NCI-H748 (cell line): ENCODE results near the gene DOCK10.
A peak's percentile ranks its signal among the peaks of the same experiment; 100 is the strongest.

ENCODE experiments used
- DNase-seq: peaks from one replicate; lab custom pipeline; 2025; ENCODE audit not compliant: unreplicated experiment; lab: John Stamatoyannopoulos, UW

DOCK10 gene

GRCh38 chr2:224885291-224885690 is 157.0 kb downstream of the DOCK10 start:
- DNase-seq = no peak

- DNase-seq = no peak
Observed at GRCh38 chr2:224884188-224884587, 158.1 kb downstream of the DOCK10 start.

DNA sequence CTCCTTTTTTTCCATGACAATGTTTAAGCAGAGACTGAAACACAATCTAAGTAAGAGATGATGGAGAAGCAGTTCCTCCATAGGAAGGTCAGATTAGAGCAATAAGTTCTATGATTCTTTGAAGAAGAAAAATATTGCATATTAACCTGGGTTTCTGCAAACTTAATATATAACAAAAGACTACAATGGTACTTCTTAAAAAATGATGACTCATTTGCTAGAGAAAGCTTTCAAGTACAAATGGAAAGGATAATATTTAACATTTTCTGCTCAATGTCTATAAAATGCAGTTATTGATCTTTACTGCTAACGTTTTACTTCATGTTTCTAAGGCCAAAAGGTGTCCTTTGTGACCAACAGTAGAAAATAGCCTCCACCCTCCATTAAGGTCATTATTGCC is 158.6 kb downstream of the DOCK10 start:
- no peak for DNase-seq

DNA sequence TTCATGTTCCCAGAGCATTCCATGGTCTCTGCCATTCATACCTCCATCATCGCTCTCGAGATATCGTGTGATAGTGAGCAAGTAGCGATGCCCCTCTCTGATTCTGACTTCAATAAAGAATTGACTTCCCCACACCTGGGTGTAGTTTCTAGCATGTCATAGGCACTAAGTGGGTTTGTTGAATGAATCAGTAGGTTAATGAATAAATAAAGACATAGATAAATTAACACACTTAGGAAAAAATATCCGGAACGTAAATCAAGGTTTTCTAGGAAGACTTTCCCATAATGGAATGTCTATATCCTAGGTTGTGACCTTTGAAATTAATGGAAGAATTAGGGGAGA is 159.1 kb downstream of the DOCK10 start:
- no peak for DNase-seq

DNA sequence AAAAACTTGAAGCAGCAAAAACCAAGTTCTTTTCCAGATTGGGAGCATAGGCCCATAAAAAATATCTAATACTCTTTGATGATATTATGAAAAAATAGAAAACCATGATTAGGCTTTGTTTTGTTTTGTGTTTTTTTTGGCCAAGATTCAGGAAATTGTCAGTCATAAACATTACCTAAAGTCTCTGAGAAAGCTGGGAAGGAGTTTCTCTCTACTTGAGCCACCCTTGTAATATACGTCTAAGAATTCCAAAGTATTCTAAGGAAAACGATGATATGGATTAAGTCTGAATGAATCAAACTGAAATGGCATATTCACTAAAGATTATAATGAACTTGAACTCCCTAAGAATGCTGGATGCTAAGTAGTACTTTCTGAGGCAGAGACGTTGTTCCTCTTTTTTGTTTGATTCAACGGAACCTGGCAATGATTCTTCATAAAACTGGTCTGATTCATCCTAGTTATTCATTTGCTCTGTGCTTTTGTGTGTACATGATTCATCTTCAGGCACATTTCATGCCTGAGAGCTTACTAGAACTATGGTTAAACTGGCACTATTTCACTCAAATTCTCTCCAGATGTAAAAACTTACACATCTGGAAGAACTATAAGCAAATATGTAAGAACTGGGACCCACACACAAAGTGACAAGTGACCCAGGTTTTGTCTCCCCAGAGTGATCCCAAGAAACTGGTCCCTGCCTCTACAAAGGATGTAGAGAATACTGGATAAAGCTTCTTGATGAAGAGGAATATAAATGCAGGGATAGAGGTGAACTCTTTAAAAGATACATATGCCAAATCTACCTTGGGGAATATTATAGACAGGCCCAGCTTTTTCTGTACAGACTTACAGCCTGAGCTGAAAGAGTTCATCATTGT is 159.7 kb downstream of the DOCK10 start:
- no peak for DNase-seq

GRCh38 chr2:224881846-224882245 is 160.4 kb downstream of the DOCK10 start:
- DNase-seq = no peak

DNA sequence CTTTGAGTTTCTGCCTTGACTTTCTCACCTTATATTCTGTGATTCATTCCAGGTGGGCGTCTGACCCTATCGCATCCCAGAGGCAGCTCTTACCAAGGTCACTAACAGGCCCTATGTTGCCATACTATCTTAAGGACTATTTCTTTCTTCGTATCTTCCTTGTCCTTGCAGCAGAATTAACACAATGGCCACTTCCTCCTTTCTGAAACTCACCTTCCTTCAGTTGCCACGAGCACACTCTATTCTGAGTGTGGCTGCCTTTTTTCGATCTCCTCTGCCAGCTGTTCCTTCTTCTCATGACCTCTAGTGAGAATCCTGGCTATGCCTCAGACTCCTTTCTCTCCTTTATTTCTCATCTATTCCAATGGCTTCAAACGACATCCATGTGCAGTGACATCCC is 165.7 kb downstream of the DOCK10 start:
- DNase-seq = no peak

- no peak for DNase-seq
Observed at GRCh38 chr2:224875841-224876240, 166.4 kb downstream of the DOCK10 start.

DNA sequence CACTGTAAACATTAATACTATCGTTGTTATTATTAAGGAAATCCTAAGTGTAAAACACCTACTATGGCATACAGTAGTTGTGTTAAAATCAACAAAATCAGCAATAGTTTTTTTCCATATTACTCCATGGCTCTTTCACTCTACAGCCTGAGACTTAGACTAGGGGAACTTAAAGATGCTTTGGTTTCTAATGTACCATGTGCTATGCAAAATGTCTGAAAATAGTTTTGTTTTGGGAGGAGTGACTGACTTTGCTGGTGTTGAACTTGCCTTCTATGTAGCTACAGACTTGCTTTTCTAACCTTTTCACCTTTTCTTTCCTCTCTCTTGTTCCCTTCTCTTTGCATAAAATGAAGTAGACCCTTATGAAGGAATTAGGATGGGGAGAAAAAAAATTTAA is 167.1 kb downstream of the DOCK10 start:
- DNase-seq = no peak

DNA sequence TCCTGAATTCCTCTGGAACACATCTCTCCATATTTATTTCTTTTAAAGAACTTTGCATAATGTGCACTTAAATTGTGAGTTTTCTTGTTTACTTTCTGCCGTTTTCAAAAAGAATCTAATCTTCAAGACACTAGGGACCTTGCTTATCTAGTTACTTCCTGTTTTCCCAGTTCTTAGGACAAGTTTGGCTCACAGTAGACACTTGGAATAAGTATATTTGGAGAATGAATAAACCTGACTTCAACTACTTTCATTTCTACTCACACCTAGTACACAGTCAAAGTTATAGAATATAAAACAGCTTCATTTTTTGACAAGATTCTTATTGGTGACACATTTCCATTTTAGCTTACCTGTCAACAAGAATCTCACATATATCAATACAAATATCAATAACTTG is 170.5 kb downstream of the DOCK10 start:
- DNase-seq = no peak

DNA sequence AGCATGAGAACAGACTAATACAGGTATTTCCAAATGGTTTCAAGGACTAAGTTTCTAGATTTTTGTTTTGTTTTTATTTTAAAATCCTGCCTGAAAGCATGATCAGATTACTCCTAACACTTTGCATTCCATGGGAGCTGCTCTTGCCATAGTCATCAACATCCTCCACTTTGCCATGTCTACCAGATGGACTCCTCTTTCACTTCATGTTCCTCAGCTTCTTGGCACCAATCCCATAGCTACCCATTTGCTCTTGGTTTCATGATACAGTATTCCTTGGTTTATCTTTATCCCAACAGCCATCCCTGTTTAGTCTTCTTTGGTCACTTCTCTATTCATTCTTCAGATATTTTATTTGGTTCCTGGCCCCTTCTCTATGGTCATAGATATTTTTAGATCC is 171.9 kb downstream of the DOCK10 start:
- no peak for DNase-seq

DNA sequence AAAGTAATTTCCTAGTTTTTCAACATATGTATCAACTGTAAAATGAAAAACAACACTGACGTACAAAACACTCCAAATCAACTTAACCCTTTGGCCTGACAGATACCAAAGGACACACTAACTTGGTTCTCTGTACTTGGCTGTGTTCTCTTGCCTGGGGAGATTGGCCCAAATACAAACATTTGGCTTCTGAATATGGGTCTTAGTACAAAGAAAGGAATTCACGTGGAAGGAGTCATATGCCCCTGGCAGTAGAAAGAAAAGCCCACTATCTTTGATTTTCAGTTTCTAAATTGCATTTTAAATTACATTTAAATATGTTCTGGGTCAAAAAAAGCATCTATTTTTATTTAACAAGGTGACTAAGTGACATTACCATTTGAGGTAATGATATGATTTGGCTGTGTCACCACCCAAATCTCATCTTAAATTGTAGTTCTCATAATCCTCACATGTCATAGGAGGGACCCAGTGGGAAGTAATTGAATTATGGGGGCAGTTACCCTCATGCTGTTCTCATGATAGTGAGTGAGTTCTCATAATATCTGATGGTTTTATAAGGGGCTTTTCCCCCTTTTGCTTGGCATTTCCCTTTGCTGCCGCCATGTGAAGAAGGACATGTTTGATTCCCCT is 172.6 kb downstream of the DOCK10 start:
- no peak for DNase-seq

GRCh38 chr2:224865016-224865415 is 177.3 kb downstream of the DOCK10 start:
- no peak for DNase-seq

GRCh38 chr2:224861266-224861665 is 181.0 kb downstream of the DOCK10 start:
- DNase-seq = no peak

DNA sequence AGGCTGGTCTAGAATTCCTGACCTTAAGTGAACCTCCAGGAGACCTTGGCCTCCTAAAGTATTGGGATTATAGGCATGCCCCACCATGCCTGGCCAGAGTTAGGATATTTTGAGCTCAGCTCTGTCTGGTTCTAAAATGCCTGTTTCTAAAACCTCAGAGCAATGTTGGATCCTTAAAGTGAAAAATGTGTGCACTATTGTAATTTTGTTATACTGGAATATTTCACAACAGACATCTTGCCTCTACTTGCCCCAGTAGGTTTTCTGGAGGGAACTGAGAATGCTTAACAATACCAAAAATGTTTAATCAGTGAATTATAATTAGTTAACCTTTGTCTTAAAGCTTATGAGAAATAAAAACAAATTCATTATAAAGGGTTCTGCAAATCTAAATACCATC is 181.5 kb downstream of the DOCK10 start:
- DNase-seq = no peak

DNA sequence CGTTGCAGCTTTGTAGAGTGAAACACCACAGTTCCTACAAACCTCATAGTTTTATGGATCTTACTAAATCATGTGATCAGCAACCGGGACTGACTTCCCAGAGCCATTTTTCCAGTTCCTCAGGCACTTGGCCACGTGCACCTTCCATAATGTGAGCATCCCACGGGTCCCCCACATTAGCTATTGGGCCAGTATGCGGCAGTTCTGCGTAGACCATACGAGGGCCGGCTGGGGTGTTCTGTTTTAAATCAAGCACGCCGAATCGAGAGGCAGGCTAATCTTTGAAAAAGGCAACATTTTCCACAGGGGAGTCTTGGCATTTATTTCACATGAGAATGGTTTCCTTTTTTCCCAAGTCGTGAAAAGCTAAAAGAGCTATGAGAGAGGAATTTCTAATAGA is 190.5 kb downstream of the DOCK10 start:
- DNase-seq = no peak

DNA sequence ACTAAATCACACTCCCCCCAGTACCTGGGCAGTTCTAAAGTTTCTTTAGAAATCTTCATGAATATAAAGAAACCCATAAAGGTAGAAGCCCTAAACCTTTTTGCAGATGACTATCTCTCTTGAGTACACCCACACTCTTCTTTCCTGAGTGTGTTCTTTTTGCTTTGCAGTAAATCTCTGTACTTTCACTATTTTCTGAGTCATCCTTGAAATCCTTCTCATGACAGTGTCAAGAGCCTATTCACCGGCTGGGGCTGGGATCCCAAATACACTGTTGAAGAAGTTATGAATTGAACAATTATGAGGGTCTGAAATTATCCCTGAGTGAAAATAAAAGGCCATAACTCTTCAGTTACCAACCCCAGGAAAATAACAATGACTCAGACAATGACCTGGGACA is 192.2 kb downstream of the DOCK10 start:
- DNase-seq = no peak

GRCh38 chr2:224849264-224849663 is 193.0 kb downstream of the DOCK10 start:
- DNase-seq = no peak

GRCh38 chr2:224847961-224848850 is 194.1 kb downstream of the DOCK10 start:
- DNase-seq = peak; percentile 71

GRCh38 chr2:224847381-224847780 is 194.9 kb downstream of the DOCK10 start:
- no peak for DNase-seq

- no peak for DNase-seq
Observed at GRCh38 chr2:224846686-224847085, 195.6 kb downstream of the DOCK10 start.

DNA sequence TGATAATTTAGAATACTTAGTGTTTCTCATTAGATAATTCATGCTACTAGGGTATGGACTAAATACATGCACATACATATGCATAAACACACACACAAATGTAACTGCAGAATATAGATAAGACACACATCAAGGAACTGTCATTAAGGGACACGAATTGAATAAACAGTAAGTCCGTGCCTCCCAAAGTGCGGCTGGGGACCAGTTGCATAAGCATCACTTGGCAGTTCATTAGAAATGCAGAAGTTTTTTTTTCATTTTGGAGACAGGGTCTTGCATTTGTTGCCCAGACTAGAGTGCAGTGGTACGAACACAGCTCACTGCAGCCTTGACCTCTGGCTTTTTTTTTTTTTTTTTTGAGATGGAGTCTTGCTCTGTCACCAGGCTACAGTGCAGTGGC is 196.1 kb downstream of the DOCK10 start:
- no peak for DNase-seq
